ENCODE measurements around the gene ENTREP3. TPM values are rescaled to one million over a fixed set of nuclear protein-coding genes. Genes with fewer than 3 reads are reported as not detected.
"Not testable (repeated sequence)": the region's sequence is repeated elsewhere in the genome, so short reads cannot be mapped to it uniquely, and the experiment has no call there.

Gene ENTREP3
- total RNA-seq, 1 donor from 2014 or later: 20.5 TPM

- intact Hi-C loops (cut with micrococcal nuclease): loop anchor here (1.0 to 5.0 kb wide), 8 partner anchors 8 to 253 kb away; partner anchors contain the start of genes CKS1B and ENTREP3
Measured at GRCh38 chr1:155227261-155228095, 27.8 kb downstream of the ENTREP3 start.

- intact Hi-C loops (cut with micrococcal nuclease): loop anchor here (1.0 to 5.0 kb wide), 8 partner anchors 8 to 253 kb away; partner anchors contain the start of genes CKS1B and ENTREP3
Measured at GRCh38 chr1:155226910-155227260, 28.4 kb downstream of the ENTREP3 start.

- intact Hi-C loops (cut with micrococcal nuclease): loop anchor here (5.0 kb wide), 1 partner anchor 139 kb away; no protein-coding TSS in a partner anchor
Measured at GRCh38 chr1:155226188-155226909, 28.9 kb downstream of the ENTREP3 start.

GRCh38 chr1:155225404-155225759 is 29.9 kb downstream of the ENTREP3 start:
- intact Hi-C loops (cut with micrococcal nuclease): loop anchor here (5.0 kb wide), 1 partner anchor 138 kb away; no protein-coding TSS in a partner anchor

GRCh38 chr1:155223047-155223446 is 32.2 kb downstream of the ENTREP3 start:
- intact Hi-C loops (cut with micrococcal nuclease): no loop called here

GRCh38 chr1:155220211-155220965 is 34.9 kb downstream of the ENTREP3 start:
- intact Hi-C loops (cut with micrococcal nuclease): not testable (repeated sequence)

- intact Hi-C loops (cut with micrococcal nuclease): loop anchor here (1.0 kb wide), 2 partner anchors 8 to 22 kb away; a partner anchor contains a TSS
Measured at GRCh38 chr1:155219592-155220031, 35.7 kb downstream of the ENTREP3 start.

- intact Hi-C loops (cut with micrococcal nuclease): loop anchor here (1.0 kb wide), 2 partner anchors 8 to 22 kb away; a partner anchor contains a TSS
Measured at GRCh38 chr1:155218854-155219591, 36.3 kb downstream of the ENTREP3 start.

GRCh38 chr1:155214702-155215101 is 40.6 kb downstream of the ENTREP3 start:
- intact Hi-C loops (cut with micrococcal nuclease): not testable (repeated sequence)

- intact Hi-C loops (cut with micrococcal nuclease): not testable (repeated sequence)
Measured at GRCh38 chr1:155212051-155212440, 43.2 kb downstream of the ENTREP3 start.

- intact Hi-C loops (cut with micrococcal nuclease): not testable (repeated sequence)
Measured at GRCh38 chr1:155211381-155212050, 43.8 kb downstream of the ENTREP3 start.

- intact Hi-C loops (cut with micrococcal nuclease): no loop called here
Measured at GRCh38 chr1:155210314-155211104, 44.8 kb downstream of the ENTREP3 start.

- intact Hi-C loops (cut with micrococcal nuclease): loop anchor here (1.0 kb wide), 2 partner anchors 18 to 35 kb away; no protein-coding TSS in a partner anchor
Measured at GRCh38 chr1:155209312-155209721, 46.0 kb downstream of the ENTREP3 start.

- intact Hi-C loops (cut with micrococcal nuclease): loop anchor here (1.0 kb wide), 3 partner anchors 19 to 54 kb away; partner anchors contain the start of gene SCAMP3
Measured at GRCh38 chr1:155208541-155209311, 46.6 kb downstream of the ENTREP3 start, which contains the start of gene MTX1. MTX1 (plus strand) TSS chr1:155208695; CDS start chr1:155208805, 110 bp downstream.

- intact Hi-C loops (cut with micrococcal nuclease): loop anchor here (1.0 kb wide), 2 partner anchors 32 to 54 kb away; partner anchors contain the start of gene SCAMP3
Measured at GRCh38 chr1:155207806-155208540, 47.3 kb downstream of the ENTREP3 start, which contains the start of gene THBS3. THBS3 (minus strand) TSS chr1:155207897; CDS start chr1:155207876, 21 bp downstream.

GRCh38 chr1:155206891-155207805 is 48.1 kb downstream of the ENTREP3 start:
- intact Hi-C loops (cut with micrococcal nuclease): loop anchor here (1.0 kb wide), 4 partner anchors 13 to 116 kb away; a partner anchor contains a TSS
